Transverse colon (tissue), 4 donors: ENCODE data around the gene COX10. TPM values are rescaled to one million over a fixed set of nuclear protein-coding genes. Genes with fewer than 3 reads are reported as not detected.
"Not testable (repeated sequence)": the region's sequence is repeated elsewhere in the genome, so short reads cannot be mapped to it uniquely, and the experiment has no call there.

ENCODE experiments used
- DNase-seq: peaks from one replicate; pipeline ENCODE4 v3.0.0-alpha.2; 2019
- H3K27ac ChIP-seq, 4 donors: fragments of 200-600 bp; sonication (generic); 2 replicates each; pipeline ENCODE4 v1.5.1; 2016 to 2018; ENCODE audit warnings: inconsistent platforms in 4 of 4
- H3K27me3 ChIP-seq: fragments of 200-600 bp; sonication (generic); 2 replicates; pipeline ENCODE4 v1.5.1; 2017; ENCODE audit warnings: inconsistent platforms
- H3K36me3 ChIP-seq, 4 donors: fragments of 200-600 bp; sonication (generic); 2 replicates each; pipeline ENCODE4 v1.5.1; 2017 to 2019; ENCODE audit warnings: inconsistent platforms in 4 of 4
- H3K4me1 ChIP-seq, 4 donors: fragments of 200-600 bp; sonication (generic); 2 replicates each; pipeline ENCODE4 v1.5.1; 2017 to 2020; ENCODE audit warnings: inconsistent platforms in 4 of 4
- H3K4me3 ChIP-seq, 4 donors: fragments of 200-600 bp; sonication (generic); 1 replicate in 1 of 4; 2 replicates in 3 of 4; pipeline versions ENCODE4 v1.5.1 to v1.6.1; 2017 to 2019; ENCODE audit warnings: inconsistent platforms in 4 of 4
- H3K9me3 ChIP-seq, 2 donors: fragments of 200-600 bp; sonication (generic); 2 replicates each; pipeline ENCODE4 v1.5.1; 2017 to 2019; ENCODE audit warnings: inconsistent platforms in 2 of 2
- CTCF ChIP-seq, 5 experiments: fragments of 200-600 bp in 3 of 5; fragments of 450-650 bp in 2 of 5; sonication (generic) in 3 of 5; IDR thresholded peaks; 1 replicate in 2 of 5; 2 replicates in 3 of 5; pipeline ENCODE4 v1.5.1; 2016 to 2017; ENCODE audit warnings: antibody characterized with exemption in 5 of 5, inconsistent platforms in 3 of 5, mild to moderate bottlenecking in 2 of 5, moderate library complexity in 1 of 5
- EP300 ChIP-seq: sonication (generic); formaldehyde crosslinking; IDR thresholded peaks from one replicate; pipeline ENCODE4 v1.6.1; 2017; ENCODE audit warnings: antibody characterized with exemption, low read depth
- POLR2A ChIP-seq: fragments of 450-650 bp; IDR thresholded peaks from one replicate; pipeline ENCODE4 v1.6.1; 2016; ENCODE audit warnings: antibody characterized with exemption, mild to moderate bottlenecking, moderate library complexity
- POLR2AphosphoS5 ChIP-seq, 3 donors: sonication (generic); formaldehyde crosslinking; IDR thresholded peaks; one replicate each; pipeline ENCODE4 v1.6.1; 2016; ENCODE audit warnings: antibody characterized with exemption in 3 of 3
- WGBS, 2 donors: methylation state at CpG; one replicate each; pipeline ENCODE4 v1.1.5; 2018; ENCODE audit warnings: low coverage in 1 of 2; 5-methylcytosine and 5-hydroxymethylcytosine counted together
- in situ Hi-C, 4 donors: fragments of 200-750 bp; cut with MboI; loops; one replicate each; pipeline versions ENCODE4 v1.15.0 to v1.15.1; 2017; ENCODE audit warnings: low sequenced_read_pairs in 3 of 4, low pct_ligation_motif_present in 1 of 4, low pct_unique_long_range_greater_than_20kb in 1 of 4
- intact Hi-C: fragments of 100-400 bp; cut with DNase I; formaldehyde crosslinking; loops from one replicate; pipeline ENCODE4 v1.15.1; 2023; ENCODE audit warnings: low total_unique reads
- total RNA-seq, 4 donors: library from RNA; depleted of rRNA; stranded (reverse); fragments of >200 nt; gene quantifications; one replicate each; pipeline ENCODE4 v1.1.0, GENCODE V29; 2016

COX10 gene
- total RNA-seq, 4 donors from 2014 or later: 48.9 to 61.9 (median 53.5) TPM

GRCh38 chr17:14228903-14229302, 159.6 kb downstream of the COX10 start:
- H3K27ac ChIP-seq: no peak overlapping the region
- no peak overlapping the region for H3K4me3 ChIP-seq
- H3K9me3 ChIP-seq: no peaks in the 10 kb centered on the region
- DNase-seq: no peak
- H3K27me3 ChIP-seq: no peaks in the 10 kb centered on the region
- H3K36me3 ChIP-seq: no peaks in the 10 kb centered on the region
- no peaks in the 10 kb centered on the region for H3K4me1 ChIP-seq
- in situ Hi-C loops (no loop called here), intact Hi-C loops (no loop called here)
- TF ChIP-seq CTCF (IDR thresholded peaks at IDR 0.05) (no peak), EP300 (no peak)
- 70 to 73% methylated on average over 4 of the region's 4 CpGs for WGBS, 2 donors

- H3K36me3 ChIP-seq, DNase-seq, H3K27ac ChIP-seq, H3K4me1 ChIP-seq, H3K9me3 ChIP-seq, H3K4me3 ChIP-seq, in situ Hi-C loops, intact Hi-C loops, H3K27me3 ChIP-seq: not testable (repeated sequence)
- WGBS, 2 donors: 92% methylated on average over 4 of the region's 6 CpGs; no CpG with 5 or more reads in 1 of the 2 donors
These were observed 161.9 kb downstream of the COX10 start for GRCh38 chr17:14231187-14231586.

- H3K4me1 ChIP-seq, in situ Hi-C loops, H3K36me3 ChIP-seq, intact Hi-C loops, H3K4me3 ChIP-seq, H3K27me3 ChIP-seq, DNase-seq, H3K9me3 ChIP-seq, H3K27ac ChIP-seq: not testable (repeated sequence)
- WGBS, 2 donors: 85% methylated on average over 2 of the region's 2 CpGs; no CpG with 5 or more reads in 1 of the 2 donors
These were observed 165.7 kb downstream of the COX10 start for GRCh38 chr17:14235047-14235446.

- H3K27ac ChIP-seq, H3K4me1 ChIP-seq, H3K4me3 ChIP-seq, intact Hi-C loops, in situ Hi-C loops, DNase-seq, H3K9me3 ChIP-seq, H3K36me3 ChIP-seq, H3K27me3 ChIP-seq: not testable (repeated sequence)
- 92% methylated on average over 4 of the region's 9 CpGs; no CpG with 5 or more reads in 1 of the 2 donors for WGBS, 2 donors
These were observed 166.7 kb downstream of the COX10 start for GRCh38 chr17:14236032-14236431.

- H3K36me3 ChIP-seq, H3K27me3 ChIP-seq, H3K9me3 ChIP-seq, DNase-seq, H3K4me3 ChIP-seq, H3K4me1 ChIP-seq, intact Hi-C loops, in situ Hi-C loops, H3K27ac ChIP-seq: not testable (repeated sequence)
- 87% methylated on average over 10 of the region's 11 CpGs; no CpG with 5 or more reads in 1 of the 2 donors for WGBS, 2 donors
These were observed 167.5 kb downstream of the COX10 start, which contains the start of gene CDRT15 for GRCh38 chr17:14236762-14237161. Gene CDRT15 (minus strand): TSS chr17:14236862. CDS start chr17:14236833, 29 bp downstream.

- H3K27me3 ChIP-seq, in situ Hi-C loops, H3K36me3 ChIP-seq, H3K4me1 ChIP-seq, DNase-seq, H3K9me3 ChIP-seq, H3K4me3 ChIP-seq, H3K27ac ChIP-seq, intact Hi-C loops: not testable (repeated sequence)
- WGBS, 2 donors: 76% methylated on average over 4 of the region's 5 CpGs; no CpG with 5 or more reads in 1 of the 2 donors
These were observed 170.0 kb downstream of the COX10 start for GRCh38 chr17:14239271-14239670.

GRCh38 chr17:14245002-14245401, 175.7 kb downstream of the COX10 start:
- Histone ChIP-seq H3K36me3 (no peaks in the 10 kb centered on the region), H3K27ac (no peak overlapping the region), H3K4me1 (no peaks in the 10 kb centered on the region), H3K27me3 (no peaks in the 10 kb centered on the region), H3K4me3 (no peak overlapping the region), H3K9me3 (no peaks in the 10 kb centered on the region)
- DNase-seq: no peak
- in situ Hi-C loops (no loop called here), intact Hi-C loops (no loop called here)
- TF ChIP-seq POLR2AphosphoS5 (IDR thresholded peaks at IDR 0.05): no peak
- no peak for TF ChIP-seq POLR2A
- no peak for TF ChIP-seq EP300
- no peak for TF ChIP-seq CTCF (IDR thresholded peaks at IDR 0.05)
- 58% methylated on average over 1 of the region's 1 CpG; no CpG with 5 or more reads in 1 of the 2 donors for WGBS, 2 donors
